Head of caudate nucleus (tissue), 42 donors: ENCODE measurements around the gene MMS19.
"Not testable (repeated sequence)": the region's sequence is repeated elsewhere in the genome, so short reads cannot be mapped to it uniquely, and the experiment has no call there.

Experiments used
- DNase-seq, 42 donors: peaks; one replicate each; pipeline versions ENCODE4 v3.0.0 to v3.0.0-alpha.2; 2020 to 2021; ENCODE audit warnings: mixed read lengths in 7 of 42
- intact Hi-C: fragments of 100-400 bp; cut with DNase I; formaldehyde crosslinking; loops from one replicate; pipeline ENCODE4 v1.15.0; 2022

Gene MMS19

DNA sequence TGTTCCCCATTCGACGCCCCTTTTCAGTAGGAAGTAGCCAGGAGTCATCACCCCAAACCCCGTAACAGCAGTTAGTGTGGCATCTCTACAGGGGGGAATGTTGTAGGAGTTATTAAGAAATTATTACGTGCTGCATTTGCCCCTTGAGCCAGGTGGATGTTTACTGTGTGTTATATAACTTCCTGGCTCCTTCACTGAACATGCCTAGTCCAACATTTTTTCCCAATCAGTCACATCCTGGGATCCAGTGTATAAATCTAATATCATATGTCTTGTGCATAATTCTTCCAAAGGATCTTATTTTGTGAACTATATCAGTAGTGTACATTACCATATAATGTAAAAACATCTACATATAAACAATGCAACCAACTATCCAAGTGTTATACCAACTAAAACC, 18.8 kb downstream of the MMS19 start:
- DNase-seq, intact Hi-C loops: not testable (repeated sequence)

GRCh38 chr10:97475936-97476594, 22.2 kb downstream of the MMS19 start:
- DNase-seq = peak in 3 of 42 donors; percentile 35 to 70 (median 54)
- intact Hi-C loops = no loop called here

DNA sequence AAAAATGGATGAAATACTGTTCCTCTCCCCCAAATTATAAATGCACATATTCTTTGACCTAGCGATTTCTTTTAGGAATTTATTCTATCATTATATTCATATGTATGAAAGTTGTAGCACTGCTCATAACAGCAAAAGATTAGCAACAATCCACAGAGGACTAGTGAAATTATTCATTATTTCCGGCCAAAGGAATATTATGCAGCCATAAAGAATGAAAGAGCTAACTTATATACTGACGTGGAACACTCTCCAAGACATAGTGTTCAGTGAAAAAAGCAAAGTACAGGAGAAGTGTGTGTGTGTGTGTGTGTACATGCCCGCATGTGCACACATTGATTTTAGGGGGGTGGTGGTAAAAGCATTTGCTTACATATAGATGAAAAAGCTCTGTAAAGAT, 23.3 kb downstream of the MMS19 start:
- intact Hi-C loops = no loop called here
- DNase-seq = no peak

DNA sequence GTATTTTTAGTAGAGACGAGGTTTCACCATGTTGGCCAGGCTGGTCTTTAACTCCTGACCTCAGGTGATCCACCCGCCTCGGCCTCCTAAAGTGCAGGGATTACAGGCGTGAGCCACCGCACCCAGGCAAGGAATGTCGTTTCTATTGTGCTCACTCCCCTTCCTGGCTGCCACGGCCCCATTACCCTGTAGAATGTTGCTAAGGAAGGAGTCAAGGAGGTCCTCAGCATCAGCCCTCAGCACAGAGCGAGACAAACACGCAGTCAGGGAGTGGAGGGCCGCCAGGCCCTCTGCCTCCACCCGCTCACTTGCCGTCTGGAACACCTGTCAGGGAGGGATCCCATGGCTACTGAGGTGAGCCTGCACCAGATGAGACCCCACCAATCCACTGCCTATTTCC, 29.4 kb downstream of the MMS19 start:
- intact Hi-C loops, DNase-seq: not testable (repeated sequence)

DNA sequence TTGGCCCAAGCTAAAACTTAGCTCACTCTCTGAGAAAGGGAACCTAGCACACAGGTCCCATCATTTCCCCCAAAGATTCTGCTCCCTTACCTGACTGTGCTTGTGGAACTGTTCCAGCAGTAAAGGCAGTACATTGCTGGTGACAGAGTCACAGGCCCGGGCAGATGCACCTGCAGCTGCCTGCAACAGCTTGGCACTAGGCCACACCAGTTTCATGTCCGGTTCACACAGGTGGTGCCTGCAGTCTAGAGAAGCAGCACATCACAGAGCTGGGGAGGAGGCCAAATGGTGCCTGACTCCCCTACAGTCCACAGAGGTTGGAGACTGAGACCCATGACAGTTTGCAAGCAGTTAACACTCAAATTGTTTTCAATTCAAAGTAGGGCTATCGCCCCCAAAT, 30.1 kb downstream of the MMS19 start:
- intact Hi-C loops = no loop called here
- DNase-seq = no peak

DNA sequence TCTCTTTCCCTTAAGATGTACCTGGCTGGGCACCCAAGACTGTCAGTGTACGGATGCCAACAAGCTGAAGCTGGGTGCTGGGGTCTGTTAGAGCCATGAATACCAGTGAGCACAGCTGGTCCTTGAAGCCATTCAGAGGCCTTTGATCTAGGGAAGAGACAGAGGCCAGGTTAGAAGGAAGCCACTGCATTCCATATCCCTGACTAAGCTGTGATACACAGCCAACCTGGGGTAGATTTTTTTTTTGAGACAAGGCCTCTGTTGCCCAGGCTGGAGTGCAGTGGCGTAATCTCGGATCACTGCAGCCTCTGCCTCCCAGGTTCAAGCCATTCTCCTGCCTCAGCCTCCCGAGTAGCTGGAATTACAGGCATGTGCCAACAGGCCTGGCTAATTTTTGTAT, 31.5 kb downstream of the MMS19 start:
- intact Hi-C loops = no loop called here
- no peak for DNase-seq

DNA sequence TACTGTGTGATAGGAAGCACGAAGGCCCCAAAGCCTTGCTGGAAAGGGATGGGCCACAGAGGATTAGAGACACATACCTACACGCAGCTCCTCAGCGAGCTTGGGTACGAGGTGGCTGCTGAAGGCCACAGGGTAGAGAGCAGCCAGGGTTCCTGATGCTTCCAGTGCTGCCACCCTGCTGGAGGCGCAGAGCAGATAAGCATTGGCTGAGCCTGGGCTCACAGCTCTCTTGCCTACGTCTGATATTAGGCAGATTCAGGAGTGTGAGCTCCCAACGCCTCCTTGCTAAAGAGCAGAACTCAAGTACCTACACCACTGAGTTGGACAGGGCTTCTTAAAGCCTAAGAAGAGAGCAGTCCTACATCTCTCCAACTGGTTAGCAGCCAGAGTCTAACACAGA, 32.2 kb downstream of the MMS19 start:
- intact Hi-C loops = no loop called here
- peak in 23 of 42 donors; percentile 11 to 77 (median 45) for DNase-seq

DNA sequence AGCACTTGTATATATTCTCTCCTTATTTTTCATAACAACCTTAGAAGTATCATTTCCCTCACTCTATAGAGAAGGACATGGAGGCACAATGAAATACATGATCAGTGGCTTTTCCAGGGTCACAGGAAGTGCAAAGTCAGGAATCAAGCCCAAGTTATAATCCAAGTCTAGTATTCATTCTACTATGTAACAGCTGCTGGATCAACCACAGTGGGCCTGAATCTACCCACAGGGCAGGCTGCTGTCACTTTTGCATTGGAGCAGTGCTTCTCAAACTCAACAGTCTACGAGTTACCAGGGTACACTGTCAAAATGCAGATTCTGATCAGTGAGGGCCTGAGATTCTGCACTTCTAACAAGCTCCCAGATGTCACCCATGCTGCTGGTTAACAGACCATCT, 34.0 kb downstream of the MMS19 start:
- intact Hi-C loops = loop anchor here (5.0 kb wide), 1 partner anchor 88 kb away; no protein-coding TSS in a partner anchor
- no peak for DNase-seq

GRCh38 chr10:97463363-97464132, 34.7 kb downstream of the MMS19 start:
- intact Hi-C loops = loop anchor here (5.0 kb wide), 1 partner anchor 89 kb away; no protein-coding TSS in a partner anchor
- DNase-seq = peak in 33 of 42 donors; percentile 13 to 82 (median 51)

GRCh38 chr10:97462309-97462708, 35.9 kb downstream of the MMS19 start:
- intact Hi-C loops = loop anchor here (5.0 kb wide), 1 partner anchor 90 kb away; no protein-coding TSS in a partner anchor
- DNase-seq = no peak

- intact Hi-C loops = loop anchor here (5.0 kb wide), 1 partner anchor 92 kb away; no protein-coding TSS in a partner anchor
- DNase-seq = no peak
These were observed 38.3 kb downstream of the MMS19 start for GRCh38 chr10:97459933-97460332.

GRCh38 chr10:97459111-97459510, 39.1 kb downstream of the MMS19 start:
- DNase-seq = no peak
- intact Hi-C loops = no loop called here

DNA sequence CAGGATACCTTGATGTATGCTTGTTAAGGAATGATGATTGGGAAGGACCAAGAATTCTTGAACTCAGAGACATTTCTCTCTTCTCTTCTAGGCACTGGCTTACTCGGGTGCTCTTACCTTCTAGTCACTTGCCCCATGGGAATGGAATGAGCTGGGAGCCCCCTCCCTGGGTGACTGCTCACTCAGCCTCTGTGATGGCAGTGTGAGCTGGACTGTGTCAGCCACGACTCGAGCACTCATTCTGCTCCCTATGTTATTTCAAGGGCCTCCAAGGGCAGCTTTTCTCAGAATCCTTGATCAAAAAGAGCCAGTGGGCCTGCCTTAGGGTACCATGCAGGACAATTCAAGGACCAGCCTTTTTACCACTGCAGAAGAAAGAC, 41.5 kb downstream of the MMS19 start:
- DNase-seq = no peak
- intact Hi-C loops = no loop called here

- intact Hi-C loops = no loop called here
- no peak for DNase-seq
These were observed 42.1 kb downstream of the MMS19 start for GRCh38 chr10:97456034-97456685.

GRCh38 chr10:97454330-97455036, 43.7 kb downstream of the MMS19 start:
- peak in 20 of 42 donors; percentile 22 to 77 (median 46) for DNase-seq
- intact Hi-C loops = no loop called here

DNA sequence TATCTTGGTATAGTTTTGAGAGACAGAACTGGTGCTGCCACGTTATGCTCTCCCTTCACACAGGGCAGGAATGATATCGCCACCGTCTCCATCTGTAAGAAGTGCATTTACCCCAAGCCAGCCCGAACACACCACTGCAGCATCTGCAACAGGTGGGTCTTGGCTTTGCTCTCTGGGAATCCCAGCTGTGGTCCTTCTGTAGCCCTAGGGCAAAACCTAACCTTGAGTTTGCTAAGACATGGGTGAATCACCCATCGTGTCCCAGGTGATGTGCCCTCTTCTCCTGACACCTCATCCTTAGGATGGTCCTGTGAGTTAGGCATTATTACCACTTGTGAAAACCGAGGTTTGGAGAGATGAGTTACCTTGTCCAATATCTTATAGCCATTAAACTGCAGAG, 45.9 kb downstream of the MMS19 start:
- intact Hi-C loops = no loop called here

GRCh38 chr10:97451605-97452004, 46.6 kb downstream of the MMS19 start:
- intact Hi-C loops = no loop called here
- DNase-seq = no peak

More for the DNA sequence above, 45.9 kb downstream of the MMS19 start:
- DNase-seq = no peak

DNA sequence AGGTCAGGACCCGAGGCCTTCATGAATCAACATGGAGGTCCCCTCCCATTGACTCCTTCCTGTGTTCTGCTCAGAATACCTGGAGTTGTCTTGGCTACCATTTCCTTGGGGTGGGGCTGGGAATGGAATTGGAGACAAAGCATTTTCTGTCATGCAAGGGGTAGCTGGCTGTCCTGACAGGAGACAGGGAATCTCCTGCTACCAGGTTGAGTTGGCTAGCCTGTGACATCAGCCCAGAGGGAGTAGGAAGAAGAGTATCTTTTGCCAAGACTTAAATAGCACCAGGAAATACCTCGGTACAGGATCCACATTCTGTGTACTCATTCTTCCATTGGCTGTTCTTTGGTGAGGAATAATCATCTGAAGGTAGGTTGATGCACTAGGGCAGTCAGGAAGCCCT, 47.4 kb downstream of the MMS19 start:
- intact Hi-C loops = no loop called here
- DNase-seq = no peak
